HEK293 (cell line): Measurements from ENCODE around the gene ARL16.

Experiments
- CTCF ChIA-PET: fragments of 350-600 bp; formaldehyde crosslinking; extraction: SDS; loops from one replicate; lab custom pipeline; 2021; ENCODE audit warnings: antibody characterized with exemption; lab: Yijun Ruan, JAX
- POLR2A ChIA-PET: fragments of 300-600 bp; formaldehyde crosslinking; extraction: SDS; loops from one replicate; lab custom pipeline; 2020; ENCODE audit warnings: antibody characterized with exemption, inconsistent platforms; lab: Yijun Ruan, JAX
- H3K27ac ChIP-seq: fragments of 200-500 bp; sonication (Bioruptor generic); 2 replicates; pipeline ENCODE4 v1.5.1; 2014; ENCODE audit warnings: low read depth, low read length, control low read depth, inconsistent platforms; ENCODE audit errors: extremely low read depth
- H3K36me3 ChIP-seq, 2 experiments: fragments of 200-500 bp in 1 of 2; sonication (Bioruptor generic) in 1 of 2; 1 replicate in 1 of 2; 2 replicates in 1 of 2; pipeline ENCODE4 v1.5.1; 2014 to 2017; ENCODE audit warnings: inconsistent platforms in 2 of 2, low read length in 2 of 2; ENCODE audit not compliant: control insufficient read depth in 2 of 2, insufficient read depth in 1 of 2
- H3K4me1 ChIP-seq: fragments of 200-500 bp; sonication (Bioruptor generic); 2 replicates; pipeline ENCODE4 v1.5.1; 2014; ENCODE audit warnings: mild to moderate bottlenecking, low read length, inconsistent platforms; ENCODE audit not compliant: control insufficient read depth, insufficient read depth
- H3K4me3 ChIP-seq: 2 replicates; pipeline ENCODE4 v1.5.1; 2011; ENCODE audit warnings: low read depth, mild to moderate bottlenecking, control low read depth, low read length, moderate library complexity
- H3K9me3 ChIP-seq: fragments of 200-500 bp; sonication (Bioruptor generic); 2 replicates; pipeline ENCODE4 v1.5.1; 2014; ENCODE audit warnings: low read depth, low read length, inconsistent platforms; ENCODE audit not compliant: control insufficient read depth, insufficient read depth
- ATF2 ChIP-seq: fragments of 450-650 bp; formaldehyde crosslinking; IDR thresholded peaks from 2 replicates; pipeline ENCODE4 v1.5.1; 2016; ENCODE audit warnings: missing biosample characterization, missing genetic modification characterization, low read depth
- GLIS1 ChIP-seq: fragments of 450-650 bp; formaldehyde crosslinking; IDR thresholded peaks from 2 replicates; pipeline ENCODE4 v1.5.1; 2016; ENCODE audit warnings: missing biosample characterization, missing genetic modification characterization
- HOXA7 ChIP-seq: sonication (generic); formaldehyde crosslinking; IDR thresholded peaks from 2 replicates; pipeline ENCODE4 v1.8.1; 2022; ENCODE audit warnings: missing genetic modification reagents, borderline replicate concordance
- PRDM6 ChIP-seq: fragments of 450-650 bp; formaldehyde crosslinking; IDR thresholded peaks from 2 replicates; pipeline ENCODE4 v1.5.1; 2017; ENCODE audit warnings: missing biosample characterization, missing genetic modification characterization
- SETDB1 ChIP-seq: IDR thresholded peaks from one replicate; pipeline ENCODE4 v1.6.1; 2017; ENCODE audit warnings: mild to moderate bottlenecking, low read length, moderate library complexity, mixed read lengths; ENCODE audit not compliant: insufficient read length
- ZBTB1 ChIP-seq: fragments of 450-650 bp; formaldehyde crosslinking; IDR thresholded peaks from 2 replicates; pipeline ENCODE4 v1.5.1; 2016; ENCODE audit warnings: missing biosample characterization, missing genetic modification characterization
- ZBTB26 ChIP-seq: fragments of 450-650 bp; formaldehyde crosslinking; optimal IDR thresholded peaks from 2 replicates; pipeline ENCODE3; 2016; ENCODE audit warnings: missing biosample characterization, mild to moderate bottlenecking, missing genetic modification characterization
- ZBTB44 ChIP-seq: fragments of 450-650 bp; IDR thresholded peaks from 2 replicates; pipeline ENCODE4 v1.5.1; 2018; ENCODE audit warnings: missing biosample characterization, mild to moderate bottlenecking, missing genetic modification characterization
- ZFP41 ChIP-seq: fragments of 450-650 bp; formaldehyde crosslinking; IDR thresholded peaks from 2 replicates; pipeline ENCODE4 v1.5.1; 2016; ENCODE audit warnings: missing biosample characterization, missing genetic modification characterization, borderline replicate concordance
- ZNF133 ChIP-seq: fragments of 450-650 bp; formaldehyde crosslinking; IDR thresholded peaks from 2 replicates; pipeline ENCODE4 v1.5.1; 2016; ENCODE audit warnings: missing biosample characterization, missing genetic modification characterization
- ZNF202 ChIP-seq: fragments of 450-650 bp; formaldehyde crosslinking; IDR thresholded peaks from 2 replicates; pipeline ENCODE4 v1.5.1; 2016; ENCODE audit warnings: missing biosample characterization, missing genetic modification characterization, borderline replicate concordance
- ZNF23 ChIP-seq: fragments of 450-650 bp; formaldehyde crosslinking; IDR thresholded peaks from 2 replicates; pipeline ENCODE4 v1.5.1; 2016; ENCODE audit warnings: missing biosample characterization, missing genetic modification characterization, borderline replicate concordance
- ZNF394 ChIP-seq: fragments of 450-650 bp; formaldehyde crosslinking; IDR thresholded peaks from 2 replicates; pipeline ENCODE4 v1.5.1; 2016; ENCODE audit warnings: missing biosample characterization, missing genetic modification characterization, mild to moderate bottlenecking, moderate library complexity, borderline replicate concordance
- ZNF416 ChIP-seq: fragments of 450-650 bp; formaldehyde crosslinking; IDR thresholded peaks from 2 replicates; pipeline ENCODE4 v1.5.1; 2016; ENCODE audit warnings: missing biosample characterization, missing genetic modification characterization
- ZNF514 ChIP-seq: fragments of 450-650 bp; formaldehyde crosslinking; IDR thresholded peaks from 2 replicates; pipeline ENCODE4 v1.5.1; 2016; ENCODE audit warnings: missing biosample characterization, missing genetic modification characterization
- ZNF561 ChIP-seq: fragments of 450-650 bp; IDR thresholded peaks from 2 replicates; pipeline ENCODE4 v1.5.1; 2018; ENCODE audit warnings: missing biosample characterization, missing genetic modification characterization, borderline replicate concordance
- ZNF660 ChIP-seq: fragments of 450-650 bp; IDR thresholded peaks from 2 replicates; pipeline ENCODE4 v1.5.1; 2018; ENCODE audit warnings: missing biosample characterization, mild to moderate bottlenecking, missing genetic modification characterization
- ZNF664 ChIP-seq: fragments of 450-650 bp; formaldehyde crosslinking; IDR thresholded peaks from 2 replicates; pipeline ENCODE4 v1.5.1; 2016; ENCODE audit warnings: missing biosample characterization, missing genetic modification characterization
- ZNF785 ChIP-seq: fragments of 450-650 bp; formaldehyde crosslinking; IDR thresholded peaks from 2 replicates; pipeline ENCODE4 v1.5.1; 2016; ENCODE audit warnings: missing biosample characterization, missing genetic modification characterization
- TF ChIP-seq, protein P1 (sequence below): fragments of 450-650 bp; IDR thresholded peaks from 2 replicates; pipeline ENCODE4 v1.5.1; 2018; ENCODE audit warnings: missing biosample characterization, missing genetic modification characterization
- TF ChIP-seq, protein P2 (sequence below): fragments of 450-650 bp; formaldehyde crosslinking; IDR thresholded peaks from 2 replicates; pipeline ENCODE4 v1.5.1; 2017; ENCODE audit warnings: missing biosample characterization, missing genetic modification characterization

The ARL16 gene

GRCh38 chr17:81727324-81728031 is 43.9 kb upstream of the ARL16 start:
- no peak overlapping the region for H3K27ac ChIP-seq
- CTCF ChIA-PET = interaction anchor here (0.9 to 2.2 kb wide), 2 partner anchors 8 to 12 kb away, joined by 4 to 6 read pairs; no protein-coding TSS in a partner anchor
- no peaks in the 10 kb centered on the region for H3K36me3 ChIP-seq
- peaks cover under 1% of the 10 kb centered on the region; the same call in 1 of the 2 replicates for H3K4me1 ChIP-seq
- H3K4me3 ChIP-seq = no peak overlapping the region
- no peaks in the 10 kb centered on the region for H3K9me3 ChIP-seq
- TF ChIP-seq ZNF785 (tag by site-specific recombination) (no peak), GLIS1 (peak; percentile 87), ZBTB26 (peak; percentile 11)
- TF ChIP-seq, protein P1, sequence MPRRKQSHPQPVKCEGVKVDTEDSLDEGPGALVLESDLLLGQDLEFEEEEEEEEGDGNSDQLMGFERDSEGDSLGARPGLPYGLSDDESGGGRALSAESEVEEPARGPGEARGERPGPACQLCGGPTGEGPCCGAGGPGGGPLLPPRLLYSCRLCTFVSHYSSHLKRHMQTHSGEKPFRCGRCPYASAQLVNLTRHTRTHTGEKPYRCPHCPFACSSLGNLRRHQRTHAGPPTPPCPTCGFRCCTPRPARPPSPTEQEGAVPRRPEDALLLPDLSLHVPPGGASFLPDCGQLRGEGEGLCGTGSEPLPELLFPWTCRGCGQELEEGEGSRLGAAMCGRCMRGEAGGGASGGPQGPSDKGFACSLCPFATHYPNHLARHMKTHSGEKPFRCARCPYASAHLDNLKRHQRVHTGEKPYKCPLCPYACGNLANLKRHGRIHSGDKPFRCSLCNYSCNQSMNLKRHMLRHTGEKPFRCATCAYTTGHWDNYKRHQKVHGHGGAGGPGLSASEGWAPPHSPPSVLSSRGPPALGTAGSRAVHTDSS (tag by site-specific recombination) = no peak
- POLR2A ChIA-PET = interaction anchor here (0.6 to 1.3 kb wide), 5 partner anchors 24 to 289 kb away, joined by 3 to 7 read pairs (median 4); partner anchors contain the start of gene MRPL12

DNA sequence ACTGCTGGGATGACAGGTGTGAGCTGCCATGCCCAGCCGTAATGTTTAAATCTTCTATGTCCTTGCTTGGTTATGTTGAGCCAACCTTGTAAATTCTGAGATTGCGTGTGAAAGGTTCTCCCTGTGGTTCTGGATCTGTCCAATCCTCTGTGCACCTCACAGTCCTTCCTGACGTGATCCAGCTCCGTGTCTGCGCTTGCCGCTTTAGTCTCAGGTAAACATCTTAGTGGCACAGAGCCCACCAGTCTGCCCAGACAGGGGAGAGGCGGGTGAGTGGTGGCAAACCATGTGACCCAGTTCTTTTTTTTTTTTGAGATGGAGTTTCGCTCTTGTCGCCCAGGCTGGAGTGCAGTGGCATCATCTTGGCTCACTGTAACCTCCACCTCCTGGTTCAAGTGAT is 42.4 kb upstream of the ARL16 start:
- Histone ChIP-seq H3K4me1 (peaks cover 5% of the 10 kb centered on the region), H3K36me3 (peaks cover 0 to 2% of the 10 kb centered on the region in 2 experiments; a peak in 1 of 3 replicates), H3K9me3 (no peaks in the 10 kb centered on the region), H3K4me3 (no peak overlapping the region), H3K27ac (no peak overlapping the region)
- CTCF ChIA-PET = interaction anchor here (0.6 to 2.2 kb wide), 3 partner anchors 10 to 170 kb away, joined by 3 to 6 read pairs (median 5); no protein-coding TSS in a partner anchor
- TF ChIP-seq ZNF561 (no peak), ZNF133 (tag by site-specific recombination) (no peak), ZBTB44 (tag by site-specific recombination) (no peak), ZBTB1 (tag by site-specific recombination) (no peak), ATF2 (tag by site-specific recombination) (no peak), PRDM6 (tag by site-specific recombination) (no peak), ZNF664 (tag by site-specific recombination) (no peak), ZFP41 (no peak), ZNF23 (tag by site-specific recombination) (no peak), ZNF416 (tag by site-specific recombination) (no peak), ZNF660 (tag by site-specific recombination) (no peak), ZNF202 (tag by site-specific recombination) (no peak), ZNF514 (tag by site-specific recombination) (no peak), HOXA7 (CRISPR knock-in tag) (no peak), SETDB1 (no peak), ZNF394 (tag by site-specific recombination) (no peak)
- TF ChIP-seq, protein P2, sequence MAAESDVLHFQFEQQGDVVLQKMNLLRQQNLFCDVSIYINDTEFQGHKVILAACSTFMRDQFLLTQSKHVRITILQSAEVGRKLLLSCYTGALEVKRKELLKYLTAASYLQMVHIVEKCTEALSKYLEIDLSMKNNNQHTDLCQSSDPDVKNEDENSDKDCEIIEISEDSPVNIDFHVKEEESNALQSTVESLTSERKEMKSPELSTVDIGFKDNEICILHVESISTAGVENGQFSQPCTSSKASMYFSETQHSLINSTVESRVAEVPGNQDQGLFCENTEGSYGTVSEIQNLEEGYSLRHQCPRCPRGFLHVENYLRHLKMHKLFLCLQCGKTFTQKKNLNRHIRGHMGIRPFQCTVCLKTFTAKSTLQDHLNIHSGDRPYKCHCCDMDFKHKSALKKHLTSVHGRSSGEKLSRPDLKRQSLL (tag by site-specific recombination) = no peak
- POLR2A ChIA-PET = interaction anchor here (0.7 to 6.5 kb wide), 4 partner anchors 9 to 69 kb away, joined by 3 to 55 read pairs (median 6); partner anchors contain the start of genes MRPL12 and SLC25A10
